ENCODE results near the gene WFDC1. TPM values are rescaled to one million over a fixed set of nuclear protein-coding genes. Genes with fewer than 3 reads are reported as not detected.

The WFDC1 gene
- total RNA-seq, 1 donor from 2014 or later, result not detected

DNA sequence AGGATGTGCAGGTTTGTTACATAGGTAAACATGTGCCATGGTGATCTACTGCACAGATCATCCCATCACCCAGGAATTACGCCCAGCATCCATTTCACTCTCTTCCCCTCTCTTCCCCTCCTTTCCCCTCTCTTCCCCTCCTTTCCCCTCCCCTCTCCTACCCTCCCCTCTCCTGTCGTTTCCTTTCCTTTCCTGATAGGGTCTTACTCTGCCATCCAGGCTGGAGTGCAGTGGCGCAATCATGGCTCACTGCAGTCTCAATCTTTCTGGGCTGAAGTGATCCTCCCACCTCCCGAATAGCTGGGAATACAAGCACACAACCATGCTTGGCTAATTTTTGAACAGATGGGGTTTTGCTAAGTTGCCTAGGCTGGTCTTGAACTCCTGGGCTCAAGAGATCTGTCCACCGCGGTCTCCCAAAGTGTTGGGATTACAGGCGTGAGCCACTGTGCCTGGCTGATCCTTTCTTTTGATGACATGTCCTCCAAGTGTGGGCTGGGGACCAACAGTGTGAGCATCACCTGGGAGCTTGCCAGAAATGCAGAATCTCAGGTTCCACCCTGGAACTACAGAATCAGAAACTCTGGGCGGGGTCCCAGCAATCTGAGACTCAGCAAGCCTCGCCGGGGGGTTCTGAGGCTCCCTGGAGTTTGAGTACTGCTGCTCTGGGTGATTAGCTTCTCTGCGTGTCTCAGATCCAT lies 84.5 kb downstream of the WFDC1 start:
- Mint-ChIP-seq H3K4me1 (ENCODE audit: unreplicated experiment) (peaks cover 16% of the 10 kb centered on the region), H3K9me3 (ENCODE audit: unreplicated experiment) (no peaks in the 10 kb centered on the region), H3K27me3 (ENCODE audit: unreplicated experiment) (peaks cover 3% of the 10 kb centered on the region), H3K27ac (ENCODE audit: unreplicated experiment) (no peak overlapping the region), H3K36me3 (ENCODE audit: low read depth, unreplicated experiment) (no peaks in the 10 kb centered on the region), H3K4me3 (ENCODE audit: unreplicated experiment) (no peak overlapping the region)
- TF ChIP-seq, protein P1, sequence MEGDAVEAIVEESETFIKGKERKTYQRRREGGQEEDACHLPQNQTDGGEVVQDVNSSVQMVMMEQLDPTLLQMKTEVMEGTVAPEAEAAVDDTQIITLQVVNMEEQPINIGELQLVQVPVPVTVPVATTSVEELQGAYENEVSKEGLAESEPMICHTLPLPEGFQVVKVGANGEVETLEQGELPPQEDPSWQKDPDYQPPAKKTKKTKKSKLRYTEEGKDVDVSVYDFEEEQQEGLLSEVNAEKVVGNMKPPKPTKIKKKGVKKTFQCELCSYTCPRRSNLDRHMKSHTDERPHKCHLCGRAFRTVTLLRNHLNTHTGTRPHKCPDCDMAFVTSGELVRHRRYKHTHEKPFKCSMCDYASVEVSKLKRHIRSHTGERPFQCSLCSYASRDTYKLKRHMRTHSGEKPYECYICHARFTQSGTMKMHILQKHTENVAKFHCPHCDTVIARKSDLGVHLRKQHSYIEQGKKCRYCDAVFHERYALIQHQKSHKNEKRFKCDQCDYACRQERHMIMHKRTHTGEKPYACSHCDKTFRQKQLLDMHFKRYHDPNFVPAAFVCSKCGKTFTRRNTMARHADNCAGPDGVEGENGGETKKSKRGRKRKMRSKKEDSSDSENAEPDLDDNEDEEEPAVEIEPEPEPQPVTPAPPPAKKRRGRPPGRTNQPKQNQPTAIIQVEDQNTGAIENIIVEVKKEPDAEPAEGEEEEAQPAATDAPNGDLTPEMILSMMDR (IDR thresholded peaks at IDR 0.05; ENCODE audit: unreplicated experiment), result no peak
- DNase-seq (ENCODE audit: low spot score), result no peak

Other genes with a start within 250 kb of the WFDC1 start
- 79.7 TPM for gene MBTPS1, start 177.9 kb upstream of the WFDC1 start, total RNA-seq (ENCODE audit: unreplicated experiment)
- 50.2 TPM for gene HSDL1, start 149.7 kb upstream of the WFDC1 start, total RNA-seq (ENCODE audit: unreplicated experiment)
- 0.18 TPM for gene DNAAF1, start 149.6 kb upstream of the WFDC1 start, total RNA-seq (ENCODE audit: unreplicated experiment)
- 73.6 TPM for gene TAF1C, start 107.8 kb upstream of the WFDC1 start, total RNA-seq (ENCODE audit: unreplicated experiment)
- gene ADAD2, start 103.7 kb upstream of the WFDC1 start, total RNA-seq (ENCODE audit: unreplicated experiment), result 0.87 TPM
- gene KCNG4, start 54.9 kb upstream of the WFDC1 start, total RNA-seq (ENCODE audit: unreplicated experiment), result not detected
- gene ATP2C2, start 73.7 kb downstream of the WFDC1 start, total RNA-seq (ENCODE audit: unreplicated experiment), result 2.7 TPM
- gene MEAK7, start 209.8 kb downstream of the WFDC1 start, total RNA-seq (ENCODE audit: unreplicated experiment), result 34.2 TPM

All from endothelial cell (in vitro differentiated cells).